Vagina (tissue), 2 donors: Measurements from ENCODE around the gene FASTKD1.

Experiments
- CTCF ChIP-seq, 3 experiments: fragments of 450-650 bp in 2 of 3; fragments of 200-600 bp in 1 of 3; sonication (generic) in 1 of 3; IDR thresholded peaks; one replicate each; pipeline ENCODE4 v1.5.1; 2017 to 2019; ENCODE audit warnings: antibody characterized with exemption in 3 of 3, mild to moderate bottlenecking in 2 of 3, moderate library complexity in 2 of 3
- POLR2A ChIP-seq, 2 donors: fragments of 450-650 bp; IDR thresholded peaks; one replicate each; pipeline ENCODE4 v1.6.1; 2017; ENCODE audit warnings: antibody characterized with exemption in 2 of 2, mild to moderate bottlenecking in 2 of 2, moderate library complexity in 2 of 2
- POLR2AphosphoS5 ChIP-seq, 2 donors: sonication (generic); formaldehyde crosslinking; IDR thresholded peaks; one replicate each; pipeline ENCODE4 v1.9.0; 2017; ENCODE audit warnings: antibody characterized with exemption in 2 of 2, mild to moderate bottlenecking in 2 of 2, low read depth in 1 of 2; ENCODE audit not compliant: insufficient read depth in 1 of 2

GRCh38 chr2:169598982-169599381, 25.3 kb upstream of the FASTKD1 start:
- TF ChIP-seq CTCF (IDR thresholded peaks at IDR 0.05) (no peak), POLR2A (IDR thresholded peaks at IDR 0.05) (no peak), POLR2AphosphoS5 (IDR thresholded peaks at IDR 0.05; ENCODE audit: insufficient read depth in 1 of 2, low read depth in 1 of 2) (no peak)
